Gastroesophageal sphincter (tissue), 4 donors: ENCODE results near the gene THAP8. TPM values are rescaled to one million over a fixed set of nuclear protein-coding genes. Genes with fewer than 3 reads are reported as not detected.

Experiments used
- ATAC-seq: fragments of 150-250 bp; one replicate; pipeline ENCODE4 v1.9.1; 2016; ENCODE audit warnings: mild to moderate bottlenecking, moderate library complexity
- H3K27ac ChIP-seq, 4 donors: fragments of 200-600 bp; sonication (generic) in 3 of 4; 1 replicate in 3 of 4; 2 replicates in 1 of 4; pipeline ENCODE4 v1.5.1; 2016 to 2019
- H3K27me3 ChIP-seq: fragments of 200-600 bp; sonication (generic); one replicate; pipeline ENCODE4 v1.5.1; 2019
- H3K36me3 ChIP-seq, 2 donors: fragments of 200-600 bp; sonication (generic); one replicate each; pipeline ENCODE4 v1.5.1; 2019; ENCODE audit warnings: control low read depth in 1 of 2
- H3K4me1 ChIP-seq, 3 donors: fragments of 200-600 bp; sonication (generic); 1 replicate in 2 of 3; 2 replicates in 1 of 3; pipeline ENCODE4 v1.5.1; 2016 to 2019; ENCODE audit warnings: control low read depth in 2 of 3
- H3K4me3 ChIP-seq, 2 donors: fragments of 200-600 bp; sonication (generic); one replicate each; pipeline ENCODE4 v1.5.1; 2019; ENCODE audit warnings: mild to moderate bottlenecking in 1 of 2, moderate library complexity in 1 of 2
- H3K9me3 ChIP-seq, 3 donors: fragments of 200-600 bp; sonication (generic); one replicate each; pipeline ENCODE4 v1.5.1; 2017 to 2019; ENCODE audit warnings: control low read depth in 2 of 3
- CTCF ChIP-seq, 4 experiments: fragments of 200-600 bp in 2 of 4; fragments of 450-650 bp in 2 of 4; sonication (generic) in 1 of 4; IDR thresholded peaks; one replicate each; pipeline ENCODE4 v1.5.1; 2017 to 2019; ENCODE audit warnings: antibody characterized with exemption in 4 of 4, mild to moderate bottlenecking in 2 of 4, moderate library complexity in 2 of 4
- EP300 ChIP-seq: sonication (generic); formaldehyde crosslinking; IDR thresholded peaks from one replicate; pipeline ENCODE4 v1.6.1; 2017; ENCODE audit warnings: antibody characterized with exemption, mild to moderate bottlenecking
- POLR2A ChIP-seq, 2 donors: fragments of 450-650 bp; IDR thresholded peaks; one replicate each; pipeline ENCODE4 v1.6.1; 2017; ENCODE audit warnings: antibody characterized with exemption in 2 of 2, mild to moderate bottlenecking in 2 of 2, moderate library complexity in 1 of 2
- POLR2AphosphoS5 ChIP-seq: sonication (generic); formaldehyde crosslinking; IDR thresholded peaks from one replicate; pipeline ENCODE4 v1.6.1; 2017; ENCODE audit warnings: antibody characterized with exemption
- WGBS, 2 donors: methylation state at CpG; one replicate each; pipeline ENCODE4 v1.1.5; 2018; ENCODE audit warnings: low coverage in 1 of 2; 5-methylcytosine and 5-hydroxymethylcytosine counted together
- total RNA-seq, 4 donors: library from RNA; depleted of rRNA; stranded (reverse); fragments of >200 nt; gene quantifications; one replicate each; pipeline ENCODE4 v1.1.0, GENCODE V29; 2016

Gene THAP8
- total RNA-seq, 4 donors from 2014 or later: 5.3 to 16.8 (median 9.4) TPM

- no peaks in the 10 kb centered on the region for H3K27me3 ChIP-seq
- ATAC-seq: peak; percentile 99
- H3K4me1 ChIP-seq: peaks cover 0 to 30% (median 16%) of the 10 kb centered on the region in 3 donors
- peak within 1 kb of the TSS; percentile 74 to 87 (median 86) for H3K27ac ChIP-seq
- peak in 1 of 4 experiments; percentile 20 for TF ChIP-seq CTCF (IDR thresholded peaks at IDR 0.05)
- peak; percentile 61 for TF ChIP-seq POLR2AphosphoS5
- no peak for TF ChIP-seq EP300
- TF ChIP-seq POLR2A (IDR thresholded peaks at IDR 0.05): peak; percentile 9 to 40
- WGBS, 2 donors: 0 to 3% methylated on average over 9 to 10 of the region's 42 CpGs
- peak within 1 kb of the TSS; percentile 52 to 71 for H3K4me3 ChIP-seq
- H3K9me3 ChIP-seq: no peaks in the 10 kb centered on the region
- H3K36me3 ChIP-seq: peaks cover 0 to 39% of the 10 kb centered on the region in 2 donors
These were observed 39.8 kb downstream of the THAP8 start, which contains the start of gene ALKBH6 for GRCh38 chr19:36014012-36014924. Gene ALKBH6 (minus strand): TSS chr19:36014213. CDS start chr19:36013397, 816 bp downstream.

GRCh38 chr19:36013280-36014011, 40.6 kb downstream of the THAP8 start:
- no peak for TF ChIP-seq POLR2AphosphoS5
- H3K4me1 ChIP-seq: peaks cover 0 to 39% (median 16%) of the 10 kb centered on the region in 3 donors
- WGBS, 2 donors: 5 to 23% methylated on average over 7 to 11 of the region's 15 CpGs

GRCh38 chr19:36010402-36010801, 43.7 kb downstream of the THAP8 start:
- TF ChIP-seq POLR2AphosphoS5 (no peak), EP300 (no peak), POLR2A (IDR thresholded peaks at IDR 0.05) (no peak), CTCF (IDR thresholded peaks at IDR 0.05) (no peak)
- H3K27ac ChIP-seq: peak overlapping the region in 3 of 4 donors; percentile 81 to 82 (median 81)
- 91 to 100% methylated on average over 1 to 6 of the region's 11 CpGs for WGBS, 2 donors

More at GRCh38 chr19:36013280-36014011, 40.6 kb downstream of the THAP8 start:
- Histone ChIP-seq H3K4me3 (peak overlapping the region; percentile 52 to 71), H3K36me3 (peaks cover 0 to 31% of the 10 kb centered on the region in 2 donors), H3K9me3 (no peaks in the 10 kb centered on the region), H3K27ac (peak overlapping the region; percentile 74 to 87 (median 86)), H3K27me3 (no peaks in the 10 kb centered on the region)
- ATAC-seq: no peak

GRCh38 chr19:36009633-36010379, 44.3 kb downstream of the THAP8 start:
- peak overlapping the region; percentile 28 to 52 for H3K4me3 ChIP-seq
- peak overlapping the region; percentile 55 to 82 (median 81) for H3K27ac ChIP-seq
- no peaks in the 10 kb centered on the region for H3K36me3 ChIP-seq
- no peak for ATAC-seq
- H3K4me1 ChIP-seq: peaks cover 0 to 38% (median 16%) of the 10 kb centered on the region in 3 donors
- WGBS, 2 donors: 64 to 67% methylated on average over 1 to 9 of the region's 15 CpGs
- H3K27me3 ChIP-seq: no peaks in the 10 kb centered on the region
- H3K9me3 ChIP-seq: no peaks in the 10 kb centered on the region
- TF ChIP-seq POLR2A (IDR thresholded peaks at IDR 0.05): no peak
- no peak for TF ChIP-seq POLR2AphosphoS5
- TF ChIP-seq CTCF (IDR thresholded peaks at IDR 0.05): no peak
- no peak for TF ChIP-seq EP300

More at GRCh38 chr19:36010402-36010801, 43.7 kb downstream of the THAP8 start:
- Histone ChIP-seq H3K4me3 (no peak overlapping the region), H3K4me1 (peaks cover 0 to 40% (median 16%) of the 10 kb centered on the region in 3 donors), H3K36me3 (peaks cover 0 to under 1% of the 10 kb centered on the region in 2 donors), H3K9me3 (no peaks in the 10 kb centered on the region), H3K27me3 (no peaks in the 10 kb centered on the region)
- no peak for ATAC-seq
